Esophagus muscularis mucosa (tissue), 3 donors: ENCODE results near the gene CD8B2.
"Not testable (repeated sequence)": the region's sequence is repeated elsewhere in the genome, so short reads cannot be mapped to it uniquely, and the experiment has no call there.

Experiments
- EP300 ChIP-seq: sonication (generic); formaldehyde crosslinking; IDR thresholded peaks from one replicate; pipeline ENCODE4 v1.6.1; 2017; ENCODE audit warnings: antibody characterized with exemption
- TF ChIP-seq, protein P1 (sequence below), 3 experiments: fragments of 200-600 bp in 2 of 3; fragments of 450-650 bp in 1 of 3; sonication (generic) in 2 of 3; IDR thresholded peaks; one replicate each; pipeline ENCODE4 v1.5.1; 2017 to 2019; ENCODE audit warnings: antibody characterized with exemption in 3 of 3, mild to moderate bottlenecking in 2 of 3, moderate library complexity in 1 of 3

GRCh38 chr2:106470658-106471057 is 16.5 kb upstream of the CD8B2 start:
- TF ChIP-seq, protein P1, sequence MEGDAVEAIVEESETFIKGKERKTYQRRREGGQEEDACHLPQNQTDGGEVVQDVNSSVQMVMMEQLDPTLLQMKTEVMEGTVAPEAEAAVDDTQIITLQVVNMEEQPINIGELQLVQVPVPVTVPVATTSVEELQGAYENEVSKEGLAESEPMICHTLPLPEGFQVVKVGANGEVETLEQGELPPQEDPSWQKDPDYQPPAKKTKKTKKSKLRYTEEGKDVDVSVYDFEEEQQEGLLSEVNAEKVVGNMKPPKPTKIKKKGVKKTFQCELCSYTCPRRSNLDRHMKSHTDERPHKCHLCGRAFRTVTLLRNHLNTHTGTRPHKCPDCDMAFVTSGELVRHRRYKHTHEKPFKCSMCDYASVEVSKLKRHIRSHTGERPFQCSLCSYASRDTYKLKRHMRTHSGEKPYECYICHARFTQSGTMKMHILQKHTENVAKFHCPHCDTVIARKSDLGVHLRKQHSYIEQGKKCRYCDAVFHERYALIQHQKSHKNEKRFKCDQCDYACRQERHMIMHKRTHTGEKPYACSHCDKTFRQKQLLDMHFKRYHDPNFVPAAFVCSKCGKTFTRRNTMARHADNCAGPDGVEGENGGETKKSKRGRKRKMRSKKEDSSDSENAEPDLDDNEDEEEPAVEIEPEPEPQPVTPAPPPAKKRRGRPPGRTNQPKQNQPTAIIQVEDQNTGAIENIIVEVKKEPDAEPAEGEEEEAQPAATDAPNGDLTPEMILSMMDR (IDR thresholded peaks at IDR 0.05) = peak in 2 of 3 experiments; percentile 29 to 42
- TF ChIP-seq EP300 = not testable (repeated sequence)
